ENCODE results near the gene GNPDA2.

Gene GNPDA2

GRCh38 chr4:44716597-44716996, 9.8 kb downstream of the GNPDA2 start:
- peaks cover 9% of the 10 kb centered on the region for H3K4me1 ChIP-seq (ENCODE audit: low read depth, poor library complexity, severe bottlenecking)
- no peak overlapping the region for H3K9ac ChIP-seq
- H3K79me2 ChIP-seq (ENCODE audit: insufficient read depth, low read depth): no peaks in the 10 kb centered on the region
- no peaks in the 10 kb centered on the region for H3K36me3 ChIP-seq (ENCODE audit: insufficient read depth)
- H4K20me1 ChIP-seq (ENCODE audit: insufficient read depth): no peaks in the 10 kb centered on the region
- H3K4me2 ChIP-seq: no peak overlapping the region
- H2AFZ ChIP-seq (ENCODE audit: low read depth): no peak overlapping the region
- no peak for TF ChIP-seq CTCF (conservative IDR thresholded peaks at IDR 0.05; ENCODE audit: low read depth, low read length)
- H3K27me3 ChIP-seq (ENCODE audit: insufficient read depth, low read depth): no peaks in the 10 kb centered on the region
- no peak overlapping the region for H3K4me3 ChIP-seq (IDR thresholded peaks at IDR 0.05; ENCODE audit: insufficient read depth, low read depth, low read length)
- H3K27ac ChIP-seq: no peak overlapping the region

- no peak overlapping the region for H3K4me3 ChIP-seq (IDR thresholded peaks at IDR 0.05; ENCODE audit: insufficient read depth, low read depth, low read length)
- no peak overlapping the region for H3K4me2 ChIP-seq
- no peak overlapping the region for H3K27ac ChIP-seq
- H3K36me3 ChIP-seq (ENCODE audit: insufficient read depth): no peaks in the 10 kb centered on the region
- no peaks in the 10 kb centered on the region for H4K20me1 ChIP-seq (ENCODE audit: insufficient read depth)
- H3K9ac ChIP-seq: no peak overlapping the region
- no peaks in the 10 kb centered on the region for H3K79me2 ChIP-seq (ENCODE audit: insufficient read depth, low read depth)
- H3K27me3 ChIP-seq (ENCODE audit: insufficient read depth, low read depth): no peaks in the 10 kb centered on the region
- no peak for TF ChIP-seq CTCF (conservative IDR thresholded peaks at IDR 0.05; ENCODE audit: low read depth, low read length)
- H2AFZ ChIP-seq (ENCODE audit: low read depth): no peak overlapping the region
- no peaks in the 10 kb centered on the region for H3K4me1 ChIP-seq (ENCODE audit: low read depth, poor library complexity, severe bottlenecking)
Observed at GRCh38 chr4:44713125-44713524, 13.2 kb downstream of the GNPDA2 start.

- no peaks in the 10 kb centered on the region for H3K27me3 ChIP-seq (ENCODE audit: insufficient read depth, low read depth)
- H3K27ac ChIP-seq: no peak overlapping the region
- H3K9ac ChIP-seq: no peak overlapping the region
- H3K4me3 ChIP-seq (IDR thresholded peaks at IDR 0.05; ENCODE audit: insufficient read depth, low read depth, low read length): no peak overlapping the region
- no peaks in the 10 kb centered on the region for H4K20me1 ChIP-seq (ENCODE audit: insufficient read depth)
- H3K4me2 ChIP-seq: no peak overlapping the region
- H2AFZ ChIP-seq (ENCODE audit: low read depth): no peak overlapping the region
- TF ChIP-seq CTCF (conservative IDR thresholded peaks at IDR 0.05; ENCODE audit: low read depth, low read length): no peak
- no peaks in the 10 kb centered on the region for H3K79me2 ChIP-seq (ENCODE audit: insufficient read depth, low read depth)
- H3K36me3 ChIP-seq (ENCODE audit: insufficient read depth): no peaks in the 10 kb centered on the region
- no peaks in the 10 kb centered on the region for H3K4me1 ChIP-seq (ENCODE audit: low read depth, poor library complexity, severe bottlenecking)
Observed at GRCh38 chr4:44704673-44705072, 21.7 kb downstream of the GNPDA2 start.

- Histone ChIP-seq H3K4me2 (no peak overlapping the region), H3K4me3 (IDR thresholded peaks at IDR 0.05; ENCODE audit: insufficient read depth, low read depth, low read length) (no peak overlapping the region), H3K79me2 (ENCODE audit: insufficient read depth, low read depth) (no peaks in the 10 kb centered on the region), H3K9ac (no peak overlapping the region), H4K20me1 (ENCODE audit: insufficient read depth) (no peaks in the 10 kb centered on the region), H3K27ac (no peak overlapping the region), H3K36me3 (ENCODE audit: insufficient read depth) (no peaks in the 10 kb centered on the region; the same call in 1 of the 2 replicates), H3K27me3 (ENCODE audit: insufficient read depth, low read depth) (no peaks in the 10 kb centered on the region), H2AFZ (ENCODE audit: low read depth) (no peak overlapping the region), H3K4me1 (ENCODE audit: low read depth, poor library complexity, severe bottlenecking) (no peaks in the 10 kb centered on the region)
- no peak for TF ChIP-seq CTCF (conservative IDR thresholded peaks at IDR 0.05; ENCODE audit: low read depth, low read length)
Observed at GRCh38 chr4:44701037-44701436, 25.3 kb downstream of the GNPDA2 start.

Measured in KMS-11 (cell line).